Neural progenitor cell (in vitro differentiated cells): ENCODE data around the gene OGFOD2. TPM values are rescaled to one million over a fixed set of nuclear protein-coding genes. Genes with fewer than 3 reads are reported as not detected.

Source experiments
- DNase-seq: peaks from one replicate; pipeline ENCODE4 v3.0.0-alpha.2; 2016; ENCODE audit warnings: low spot score
- H2AFZ ChIP-seq: fragments of 200-600 bp; sonication (generic); replicated peaks from 2 replicates; pipeline ENCODE4 v1.6.1; 2016; ENCODE audit warnings: antibody characterized with exemption
- H3F3A ChIP-seq: fragments of 200-600 bp; sonication (generic); 2 replicates; pipeline ENCODE4 v1.6.1; 2016; ENCODE audit warnings: antibody characterized with exemption, low read depth
- H3K27ac ChIP-seq: fragments of 200-600 bp; sonication (generic); 2 replicates; pipeline ENCODE4 v1.5.1; 2016; ENCODE audit warnings: mild to moderate bottlenecking
- H3K27me3 ChIP-seq: fragments of 200-600 bp; sonication (generic); 2 replicates; pipeline ENCODE4 v1.6.1; 2016; ENCODE audit warnings: mild to moderate bottlenecking, moderate library complexity
- H3K36me3 ChIP-seq: fragments of 200-600 bp; sonication (generic); 2 replicates; pipeline ENCODE4 v1.5.1; 2016
- H3K4me1 ChIP-seq: fragments of 200-600 bp; sonication (generic); 2 replicates; pipeline ENCODE4 v1.6.1; 2016; ENCODE audit warnings: mixed run types
- H3K4me2 ChIP-seq: fragments of 200-600 bp; sonication (generic); 2 replicates; pipeline ENCODE4 v1.6.1; 2016
- H3K4me3 ChIP-seq: fragments of 200-600 bp; sonication (generic); 2 replicates; pipeline ENCODE4 v1.5.1; 2016
- H3K79me2 ChIP-seq: fragments of 200-600 bp; sonication (generic); 2 replicates; pipeline ENCODE4 v1.6.1; 2016; ENCODE audit warnings: low read depth
- H3K9ac ChIP-seq: fragments of 200-600 bp; sonication (generic); 2 replicates; pipeline ENCODE4 v1.6.1; 2016
- H3K9me3 ChIP-seq: fragments of 200-600 bp; sonication (generic); 2 replicates; pipeline ENCODE4 v1.5.1; 2016; ENCODE audit warnings: low read depth
- H4K20me1 ChIP-seq: fragments of 200-600 bp; sonication (generic); 2 replicates; pipeline ENCODE4 v1.6.1; 2016; ENCODE audit warnings: low read depth
- H3K27ac Mint-ChIP-seq: 3 replicates; pipeline ENCODE4 v1.8.0; 2021; ENCODE audit warnings: mixed read lengths
- H3K27me3 Mint-ChIP-seq: 2 replicates; pipeline ENCODE4 v1.8.0; 2022; ENCODE audit warnings: low read depth, mild to moderate bottlenecking, inconsistent platforms, moderate library complexity, mixed read lengths; ENCODE audit not compliant: insufficient read depth
- H3K36me3 Mint-ChIP-seq: 3 replicates; pipeline ENCODE4 v1.8.0; 2021; ENCODE audit warnings: mixed read lengths
- H3K4me1 Mint-ChIP-seq: 3 replicates; pipeline ENCODE4 v1.8.0; 2021; ENCODE audit warnings: mixed read lengths
- H3K4me3 Mint-ChIP-seq: 3 replicates; pipeline ENCODE4 v1.8.0; 2021; ENCODE audit warnings: mild to moderate bottlenecking, moderate library complexity, mixed read lengths
- H3K9me3 Mint-ChIP-seq: 3 replicates; pipeline ENCODE4 v1.8.0; 2020; ENCODE audit warnings: mixed read lengths
- EZH2 ChIP-seq: fragments of 200-600 bp; sonication (generic); IDR thresholded peaks from 2 replicates; pipeline ENCODE4 v1.6.1; 2017; ENCODE audit warnings: antibody characterized with exemption, mild to moderate bottlenecking, moderate library complexity
- EZH2phosphoT487 ChIP-seq: fragments of 200-600 bp; sonication (generic); IDR thresholded peaks from 2 replicates; pipeline ENCODE4 v1.6.1; 2017; ENCODE audit warnings: antibody characterized with exemption
- total RNA-seq: library from RNA; depleted of rRNA; stranded (reverse); fragments of >200 nt; gene quantifications from 2 replicates; pipeline ENCODE4 v1.2.3, GENCODE V29; 2015; ENCODE audit warnings: low replicate concordance
- TF ChIP-seq, protein P1 (sequence below): fragments of 200-600 bp; sonication (generic); IDR thresholded peaks from 2 replicates; pipeline ENCODE4 v1.5.1; 2017; ENCODE audit warnings: antibody characterized with exemption, mild to moderate bottlenecking

Gene OGFOD2
- total RNA-seq, 1 donor from 2014 or later: 9.9 TPM

DNA sequence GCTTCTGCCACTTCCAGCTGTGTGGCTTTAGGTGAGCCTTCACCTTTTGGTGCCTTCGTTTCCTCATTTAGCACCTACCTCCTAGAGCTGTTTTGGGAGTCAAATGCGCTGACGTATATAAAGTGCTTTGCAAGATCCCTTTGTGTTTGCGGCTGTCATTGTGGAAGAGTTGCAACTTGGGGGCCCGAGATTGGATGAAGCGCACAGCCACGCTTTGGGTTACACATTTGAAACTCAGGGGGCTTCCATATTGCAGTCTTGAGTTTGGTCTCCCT is 4.8 kb downstream of the OGFOD2 start:
- peaks cover 4% of the 10 kb centered on the region for H3K36me3 Mint-ChIP-seq
- no peaks in the 10 kb centered on the region for H3K9me3 Mint-ChIP-seq
- H3K27ac ChIP-seq: no peak overlapping the region
- DNase-seq: peak; percentile 34
- no peaks in the 10 kb centered on the region for H3K36me3 ChIP-seq
- H4K20me1 ChIP-seq: peaks cover 20% of the 10 kb centered on the region
- H3K4me1 Mint-ChIP-seq: peaks cover 49% of the 10 kb centered on the region
- H3K4me3 ChIP-seq: peak overlapping the region; percentile 92
- no peaks in the 10 kb centered on the region for H3K9me3 ChIP-seq
- H3F3A ChIP-seq: peaks cover 1% of the 10 kb centered on the region
- H3K4me2 ChIP-seq: peak overlapping the region; percentile 95
- TF ChIP-seq, protein P1, sequence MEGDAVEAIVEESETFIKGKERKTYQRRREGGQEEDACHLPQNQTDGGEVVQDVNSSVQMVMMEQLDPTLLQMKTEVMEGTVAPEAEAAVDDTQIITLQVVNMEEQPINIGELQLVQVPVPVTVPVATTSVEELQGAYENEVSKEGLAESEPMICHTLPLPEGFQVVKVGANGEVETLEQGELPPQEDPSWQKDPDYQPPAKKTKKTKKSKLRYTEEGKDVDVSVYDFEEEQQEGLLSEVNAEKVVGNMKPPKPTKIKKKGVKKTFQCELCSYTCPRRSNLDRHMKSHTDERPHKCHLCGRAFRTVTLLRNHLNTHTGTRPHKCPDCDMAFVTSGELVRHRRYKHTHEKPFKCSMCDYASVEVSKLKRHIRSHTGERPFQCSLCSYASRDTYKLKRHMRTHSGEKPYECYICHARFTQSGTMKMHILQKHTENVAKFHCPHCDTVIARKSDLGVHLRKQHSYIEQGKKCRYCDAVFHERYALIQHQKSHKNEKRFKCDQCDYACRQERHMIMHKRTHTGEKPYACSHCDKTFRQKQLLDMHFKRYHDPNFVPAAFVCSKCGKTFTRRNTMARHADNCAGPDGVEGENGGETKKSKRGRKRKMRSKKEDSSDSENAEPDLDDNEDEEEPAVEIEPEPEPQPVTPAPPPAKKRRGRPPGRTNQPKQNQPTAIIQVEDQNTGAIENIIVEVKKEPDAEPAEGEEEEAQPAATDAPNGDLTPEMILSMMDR: no peak
- TF ChIP-seq EZH2 (no peak), EZH2phosphoT487 (no peak)
- peak overlapping the region; percentile 80 for H3K9ac ChIP-seq
- H3K27me3 Mint-ChIP-seq: no peaks in the 10 kb centered on the region
- peak overlapping the region; percentile 86 for H2AFZ ChIP-seq
- H3K27me3 ChIP-seq: no peaks in the 10 kb centered on the region
- H3K4me1 ChIP-seq: peaks cover 18% of the 10 kb centered on the region
- H3K79me2 ChIP-seq: peaks cover 42% of the 10 kb centered on the region
- H3K27ac Mint-ChIP-seq: peak overlapping the region; percentile 97
- peak overlapping the region; percentile 94 for H3K4me3 Mint-ChIP-seq

DNA sequence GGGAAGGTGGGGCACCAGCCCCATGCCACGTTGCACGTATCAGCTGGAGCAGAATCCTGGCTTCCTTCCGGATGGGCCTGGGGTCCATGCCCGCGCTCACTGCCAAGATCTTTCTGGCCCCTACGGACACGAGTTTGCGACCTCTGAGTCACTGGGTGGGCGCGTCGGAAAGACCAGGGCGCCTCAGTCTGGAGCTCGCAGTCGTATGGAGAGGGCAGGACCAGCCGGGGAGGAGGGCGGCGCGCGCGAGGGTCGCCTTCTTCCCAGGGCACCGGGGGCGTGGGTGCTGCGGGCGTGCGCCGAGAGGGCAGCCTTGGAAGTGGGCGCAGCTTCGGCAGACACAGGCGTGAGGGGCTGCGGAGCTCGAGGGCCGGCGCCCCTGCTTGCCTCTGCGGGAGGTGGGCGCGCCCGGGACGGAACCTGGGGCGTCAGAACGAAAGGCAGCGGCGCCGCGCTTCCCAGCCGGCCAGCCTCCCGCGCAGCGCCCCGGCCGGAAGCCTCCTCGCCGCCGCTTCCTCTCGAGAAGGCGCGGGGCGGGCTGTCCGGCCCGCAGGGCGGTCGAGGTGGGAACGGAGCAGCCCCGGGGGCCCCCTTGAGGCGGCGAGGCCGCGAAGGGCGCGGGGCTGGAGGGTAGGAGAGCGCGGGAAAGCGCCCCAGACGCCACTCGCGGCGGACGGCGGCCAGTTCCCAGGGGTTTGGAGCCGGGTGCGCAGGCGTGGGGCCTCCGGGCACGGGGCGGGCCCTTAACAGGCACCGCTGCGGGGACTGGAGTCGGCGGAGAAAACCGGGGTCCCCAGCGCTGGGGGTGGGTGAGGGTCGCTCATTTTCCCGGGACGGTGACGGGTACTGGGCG is 5.4 kb downstream of the OGFOD2 start, which contains the start of gene ARL6IP4:
ARL6IP4 (plus strand) TSS at position 499 of the 853 bp plus-strand sequence. CDS start 459 bp downstream, outside the sequence.
- H2AFZ ChIP-seq: peak within 1 kb of the TSS; percentile 86
- Mint-ChIP-seq H3K36me3 (peaks cover 4% of the 10 kb centered on the region), H3K27ac (peak within 1 kb of the TSS; percentile 97), H3K4me1 (peaks cover 55% of the 10 kb centered on the region), H3K4me3 (peak within 1 kb of the TSS; percentile 94), H3K27me3 (no peaks in the 10 kb centered on the region), H3K9me3 (no peaks in the 10 kb centered on the region)
- peaks cover 40% of the 10 kb centered on the region for H3K79me2 ChIP-seq
- H3K9me3 ChIP-seq: no peaks in the 10 kb centered on the region
- H3K9ac ChIP-seq: peak within 1 kb of the TSS; percentile 80
- no peak for TF ChIP-seq EZH2phosphoT487
- TF ChIP-seq, protein P1: peak; percentile 25
- peak within 1 kb of the TSS; percentile 92 for H3K4me3 ChIP-seq
- no peaks in the 10 kb centered on the region for H3F3A ChIP-seq
- no peaks in the 10 kb centered on the region for H3K36me3 ChIP-seq
- H4K20me1 ChIP-seq: peaks cover 20% of the 10 kb centered on the region
- H3K4me2 ChIP-seq: peak within 1 kb of the TSS; percentile 95
- peak; percentile 80 for DNase-seq
- H3K27ac ChIP-seq: no peak within 1 kb of the TSS
- no peaks in the 10 kb centered on the region for H3K27me3 ChIP-seq
- peaks cover 18% of the 10 kb centered on the region for H3K4me1 ChIP-seq

DNA sequence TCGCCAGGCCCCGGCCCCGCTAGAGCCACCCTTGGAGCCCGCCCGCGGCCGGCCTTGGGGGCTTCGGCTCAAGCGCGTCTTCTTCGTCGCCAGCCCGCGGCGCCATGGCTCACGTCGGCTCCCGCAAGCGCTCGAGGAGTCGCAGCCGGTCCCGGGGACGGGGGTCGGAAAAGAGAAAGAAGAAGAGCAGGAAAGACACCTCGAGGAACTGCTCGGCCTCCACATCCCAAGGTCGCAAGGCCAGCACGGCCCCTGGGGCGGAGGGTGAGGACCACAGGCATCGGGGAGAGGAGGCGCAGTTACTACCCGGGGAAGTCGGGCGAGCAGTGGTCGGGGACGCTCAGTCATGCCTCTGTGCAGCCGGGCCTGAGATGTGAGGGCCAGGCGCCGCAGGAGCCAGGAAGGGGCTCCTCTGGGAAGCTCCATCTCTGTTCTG is 6.0 kb downstream of the OGFOD2 start:
- H2AFZ ChIP-seq: peak overlapping the region; percentile 86
- no peaks in the 10 kb centered on the region for H3K27me3 Mint-ChIP-seq
- no peaks in the 10 kb centered on the region for H3K36me3 ChIP-seq
- TF ChIP-seq, protein P1: no peak
- TF ChIP-seq EZH2: no peak
- TF ChIP-seq EZH2phosphoT487: no peak
- H3K27ac Mint-ChIP-seq: no peak overlapping the region
- H3K79me2 ChIP-seq: peaks cover 34% of the 10 kb centered on the region
- H3K36me3 Mint-ChIP-seq: peaks cover 4% of the 10 kb centered on the region
- H3K4me1 ChIP-seq: peaks cover 14% of the 10 kb centered on the region
- H3K27ac ChIP-seq: no peak overlapping the region
- no peaks in the 10 kb centered on the region for H3K9me3 Mint-ChIP-seq
- peak overlapping the region; percentile 95 for H3K4me2 ChIP-seq
- no peaks in the 10 kb centered on the region for H3K9me3 ChIP-seq
- H3K9ac ChIP-seq: peak overlapping the region; percentile 80
- no peaks in the 10 kb centered on the region for H3F3A ChIP-seq
- no peaks in the 10 kb centered on the region for H3K27me3 ChIP-seq
- H3K4me3 Mint-ChIP-seq: peak overlapping the region; percentile 91
- peaks cover 20% of the 10 kb centered on the region for H4K20me1 ChIP-seq
- peak; percentile 67 for DNase-seq
- H3K4me1 Mint-ChIP-seq: peaks cover 50% of the 10 kb centered on the region
- H3K4me3 ChIP-seq: peak overlapping the region; percentile 92
